HepG2 (cell line): ENCODE results near the gene CCDC167.

Experiments
- ASH2L ChIP-seq: fragments of 300-600, 200-600 bp; sonication (generic); IDR thresholded peaks from 2 replicates; pipeline ENCODE4 v1.7.0; 2017; ENCODE audit warnings: low read depth, mild to moderate bottlenecking, moderate library complexity, mixed read lengths, low read length; ENCODE audit not compliant: insufficient read length
- HDAC6 ChIP-seq: fragments of 200-600 bp; sonication (generic); IDR thresholded peaks from 2 replicates; pipeline ENCODE4 v1.7.0; 2017; ENCODE audit warnings: mild to moderate bottlenecking, antibody characterized with exemption, low read length, low read depth
- MAFG ChIP-seq: sonication (generic); formaldehyde crosslinking; IDR thresholded peaks from 2 replicates; pipeline ENCODE4 v1.5.1; 2020; ENCODE audit warnings: mild to moderate bottlenecking, missing genetic modification reagents
- POLR2AphosphoS5 ChIP-seq: IDR thresholded peaks from 2 replicates; pipeline ENCODE4 v1.6.1; 2012; ENCODE audit warnings: low read depth, low read length
- PRMT3 ChIP-seq: sonication (generic); formaldehyde crosslinking; IDR thresholded peaks from 2 replicates; pipeline ENCODE4 v1.8.1; 2022; ENCODE audit warnings: low read depth, mild to moderate bottlenecking, moderate library complexity, missing genetic modification reagents, borderline replicate concordance
- SAP130 ChIP-seq: IDR thresholded peaks from 2 replicates; pipeline ENCODE4 v1.6.1; 2016; ENCODE audit warnings: low read depth
- SMC3 ChIP-seq: IDR thresholded peaks from 2 replicates; pipeline ENCODE4 v1.6.1; 2011; ENCODE audit warnings: low read length, improper control_type of control experiment
- STAT5B ChIP-seq: sonication (generic); formaldehyde crosslinking; IDR thresholded peaks from 2 replicates; pipeline ENCODE4 v1.4.0; 2020; ENCODE audit warnings: missing genetic modification reagents
- TBP ChIP-seq: sonication (generic); formaldehyde crosslinking; IDR thresholded peaks from 2 replicates; pipeline ENCODE4 v1.5.0; 2020; ENCODE audit warnings: missing genetic modification reagents
- ZNF75D ChIP-seq: sonication (generic); formaldehyde crosslinking; IDR thresholded peaks from 2 replicates; pipeline ENCODE4 v1.8.1; 2023; ENCODE audit warnings: missing genetic modification reagents, mild to moderate bottlenecking, borderline replicate concordance

DNA sequence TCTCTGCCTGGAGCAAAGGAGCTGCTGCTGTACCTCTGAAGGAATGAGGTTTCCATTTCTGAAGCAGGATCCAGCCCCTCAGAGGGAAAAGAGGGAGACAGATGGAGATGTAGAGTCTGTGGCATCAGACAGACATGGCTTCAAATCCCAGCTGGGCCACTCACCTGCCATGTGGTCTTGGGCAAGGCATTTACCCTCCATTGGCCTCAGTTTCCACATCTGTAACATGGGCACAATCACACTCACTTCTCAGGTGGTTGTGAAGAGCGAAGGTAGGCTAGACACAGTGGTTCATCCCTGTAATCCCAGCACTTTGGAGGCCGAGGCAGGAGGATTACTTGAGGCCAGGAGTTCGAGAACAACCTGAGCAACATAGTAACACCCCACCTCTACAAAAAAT lies 32.4 kb upstream of the CCDC167 start:
- TF ChIP-seq ZNF75D (CRISPR knock-in tag) (no peak), ASH2L (no peak), HDAC6 (no peak), PRMT3 (CRISPR knock-in tag) (no peak), TBP (CRISPR knock-in tag) (no peak), SAP130 (CRISPR knock-in tag) (no peak), POLR2AphosphoS5 (no peak), SMC3 (no peak), STAT5B (CRISPR knock-in tag) (no peak), MAFG (CRISPR knock-in tag) (no peak)
